GM12891 (cell line): ENCODE results near the gene SPINK5.
A peak's percentile ranks its signal among the peaks of the same experiment; 100 is the strongest.

Experiments used
- DNase-seq: peaks from one replicate; pipeline ENCODE4 v3.0.0; 2011; ENCODE audit warnings: low spot score; ENCODE audit not compliant: insufficient read length
- FAIRE-seq: peaks from 2 replicates; lab custom pipeline; 2011; peaks lifted over from hg19 to GRCh38; lab: Jason Lieb, UNC
- PAX5 ChIP-seq: IDR thresholded peaks from 2 replicates; pipeline ENCODE4 v1.6.1; 2011; ENCODE audit warnings: low read length, moderate library complexity, mild to moderate bottlenecking; ENCODE audit not compliant: insufficient read depth, severe bottlenecking
- POLR2A ChIP-seq: IDR thresholded peaks from 2 replicates; pipeline ENCODE4 v1.6.1; 2011; ENCODE audit warnings: low read depth, low read length, control low read depth
- POLR2AphosphoS5 ChIP-seq: IDR thresholded peaks from 2 replicates; pipeline ENCODE4 v1.6.1; 2011; ENCODE audit warnings: low read depth, low read length, control low read depth
- POU2F2 ChIP-seq: IDR thresholded peaks from 2 replicates; pipeline ENCODE4 v1.6.1; 2011; ENCODE audit warnings: low read depth, mild to moderate bottlenecking, control low read depth, low read length, moderate library complexity
- SPI1 ChIP-seq: IDR thresholded peaks from 2 replicates; pipeline ENCODE4 v1.6.1; 2011; ENCODE audit warnings: low read depth, low read length, control low read depth
- TAF1 ChIP-seq: IDR thresholded peaks from 2 replicates; pipeline ENCODE4 v1.6.1; 2011; ENCODE audit warnings: low read depth, low read length, control low read depth

The SPINK5 gene

DNA sequence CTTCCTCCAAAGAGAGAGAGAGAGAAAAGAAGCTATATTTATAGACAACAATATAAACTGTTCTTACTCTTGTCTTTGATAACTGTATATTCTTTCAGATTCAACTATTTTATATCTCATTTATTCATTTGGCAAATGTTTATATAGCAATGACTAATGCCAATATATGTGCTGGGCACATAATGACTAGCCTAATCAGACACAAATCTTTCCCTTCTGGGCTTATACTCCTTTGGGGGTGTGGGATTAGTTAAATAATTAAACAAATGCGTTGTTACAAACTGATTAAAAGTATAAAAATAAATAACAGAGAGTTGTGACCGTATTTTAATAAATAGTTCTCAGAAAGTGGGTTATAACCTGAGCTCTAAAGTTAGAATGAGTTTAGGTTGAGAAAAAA lies 108.6 kb downstream of the SPINK5 start:
- DNase-seq (no peak), FAIRE-seq (no peak)
- TF ChIP-seq POU2F2 = no peak
- no peak for TF ChIP-seq POLR2AphosphoS5
- no peak for TF ChIP-seq TAF1
- TF ChIP-seq SPI1 = no peak
- no peak for TF ChIP-seq PAX5
- TF ChIP-seq POLR2A = no peak

DNA sequence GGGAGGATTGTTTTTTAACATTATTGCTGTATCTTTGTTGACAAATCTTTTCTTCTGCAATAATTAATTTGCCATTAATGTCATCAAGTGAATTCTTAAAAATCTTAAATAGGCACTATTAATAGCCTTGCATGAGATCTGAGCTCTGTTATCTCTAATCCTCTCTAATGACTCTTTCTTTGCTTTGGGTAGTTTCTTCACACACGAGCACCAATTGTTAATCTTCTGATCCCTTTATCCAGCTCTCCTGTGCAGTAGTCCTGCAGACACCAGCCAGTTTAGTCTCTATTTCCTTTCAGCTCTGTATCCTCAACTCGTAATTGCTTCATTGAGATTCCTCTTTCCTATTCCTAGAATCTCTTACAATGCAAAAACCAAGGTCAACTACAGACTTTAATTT lies 112.7 kb downstream of the SPINK5 start:
- DNase-seq = no peak
- no peak for TF ChIP-seq PAX5
- no peak for TF ChIP-seq TAF1
- TF ChIP-seq POLR2AphosphoS5 = no peak
- TF ChIP-seq SPI1 = no peak
- no peak for TF ChIP-seq POLR2A
- no peak for TF ChIP-seq POU2F2
- no peak for FAIRE-seq

DNA sequence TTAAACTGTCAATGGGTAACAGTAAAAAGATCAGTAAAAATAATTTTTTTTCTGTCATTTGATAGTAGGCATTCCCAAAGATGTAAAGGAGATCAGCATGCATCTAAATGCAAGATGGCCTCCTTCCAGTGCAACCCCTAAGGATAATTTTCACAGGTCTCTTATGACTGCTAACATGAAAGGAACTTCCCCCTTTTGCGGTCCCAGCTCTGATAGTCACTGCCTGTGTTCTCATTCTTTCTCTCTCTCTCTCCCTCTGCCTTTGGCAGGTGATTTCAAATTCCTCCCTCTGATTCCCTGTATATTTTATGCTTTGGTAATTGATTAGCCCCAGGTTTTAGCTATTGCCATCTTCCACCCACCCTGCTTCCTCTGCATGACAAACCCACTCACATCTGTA lies 113.4 kb downstream of the SPINK5 start:
- FAIRE-seq (no peak), DNase-seq (no peak)
- TF ChIP-seq POLR2A (no peak), POLR2AphosphoS5 (no peak), SPI1 (no peak), PAX5 (no peak), POU2F2 (no peak), TAF1 (no peak)

DNA sequence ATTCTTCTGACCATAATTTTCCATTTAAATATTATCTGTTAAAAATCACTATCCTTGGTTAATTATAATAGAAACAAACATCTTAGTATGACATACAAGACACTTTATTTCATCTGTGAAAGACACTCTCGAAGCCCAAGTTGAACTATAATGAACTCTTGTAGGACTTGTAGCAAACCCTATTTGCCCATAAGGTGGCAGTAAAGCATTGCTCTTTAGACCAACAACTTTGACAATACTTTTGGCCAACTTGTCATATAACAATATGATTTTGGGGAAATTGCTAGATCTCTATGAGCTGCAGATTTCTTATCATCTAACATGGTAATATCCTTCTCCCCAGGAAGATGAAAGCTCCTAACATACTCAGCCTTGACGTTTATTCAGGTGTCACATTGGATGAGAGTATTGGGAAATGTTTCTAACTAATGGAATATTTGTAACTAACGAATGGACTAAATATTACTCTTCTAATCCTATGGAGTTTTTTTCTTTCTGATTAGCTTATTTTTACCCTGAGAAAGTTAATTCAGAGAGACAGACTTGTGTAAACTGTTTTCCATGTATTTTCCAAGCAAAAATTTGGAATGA lies 115.5 kb downstream of the SPINK5 start:
- TF ChIP-seq TAF1 (no peak), POLR2A (no peak)
- no peak for DNase-seq
- FAIRE-seq = peak; percentile 26

DNA sequence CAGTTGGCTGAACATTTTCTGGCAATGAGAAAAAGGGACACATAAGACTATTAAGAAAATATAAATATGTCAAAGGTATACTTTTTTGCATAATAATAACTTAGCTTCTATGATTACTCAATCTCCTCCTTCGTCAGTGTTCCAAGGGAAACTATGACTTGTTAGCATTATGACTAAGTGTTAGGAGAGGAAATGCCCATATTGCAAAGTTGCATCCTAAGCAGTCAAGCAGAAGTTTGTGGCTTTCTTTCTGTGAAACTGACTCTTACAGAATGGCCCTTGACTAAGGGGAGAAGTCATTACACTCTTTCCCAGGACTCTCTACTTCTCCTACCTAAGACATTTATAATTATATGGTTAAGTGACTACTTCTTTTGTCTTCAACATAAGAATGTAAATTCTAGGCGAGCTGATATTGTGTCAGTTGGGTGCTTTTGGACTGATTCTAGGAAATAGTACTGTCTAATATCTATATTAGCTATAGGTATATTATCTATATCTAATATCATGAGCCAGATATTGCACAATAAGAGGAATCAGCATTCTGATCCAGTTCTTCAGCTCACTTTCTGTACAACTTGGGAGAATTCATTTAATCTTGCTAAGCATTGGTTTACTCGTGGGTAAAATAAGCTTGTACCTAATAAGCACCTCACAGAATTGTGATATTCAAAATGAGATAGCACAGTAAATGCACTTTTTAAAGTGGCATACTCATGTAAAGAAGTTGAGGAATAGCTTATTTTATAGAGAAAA lies 122.6 kb downstream of the SPINK5 start:
- FAIRE-seq = no peak
- DNase-seq = no peak
- TF ChIP-seq POLR2AphosphoS5 = no peak
